T1000 (cell line): ENCODE measurements around the gene SLAMF7.
"Not testable (repeated sequence)": the region's sequence is repeated elsewhere in the genome, so short reads cannot be mapped to it uniquely, and the experiment has no call there.

Experiments used
- DNase-seq: peaks from one replicate; lab custom pipeline; 2025; ENCODE audit warnings: mixed read lengths; lab: John Stamatoyannopoulos, UW

Gene SLAMF7

DNA sequence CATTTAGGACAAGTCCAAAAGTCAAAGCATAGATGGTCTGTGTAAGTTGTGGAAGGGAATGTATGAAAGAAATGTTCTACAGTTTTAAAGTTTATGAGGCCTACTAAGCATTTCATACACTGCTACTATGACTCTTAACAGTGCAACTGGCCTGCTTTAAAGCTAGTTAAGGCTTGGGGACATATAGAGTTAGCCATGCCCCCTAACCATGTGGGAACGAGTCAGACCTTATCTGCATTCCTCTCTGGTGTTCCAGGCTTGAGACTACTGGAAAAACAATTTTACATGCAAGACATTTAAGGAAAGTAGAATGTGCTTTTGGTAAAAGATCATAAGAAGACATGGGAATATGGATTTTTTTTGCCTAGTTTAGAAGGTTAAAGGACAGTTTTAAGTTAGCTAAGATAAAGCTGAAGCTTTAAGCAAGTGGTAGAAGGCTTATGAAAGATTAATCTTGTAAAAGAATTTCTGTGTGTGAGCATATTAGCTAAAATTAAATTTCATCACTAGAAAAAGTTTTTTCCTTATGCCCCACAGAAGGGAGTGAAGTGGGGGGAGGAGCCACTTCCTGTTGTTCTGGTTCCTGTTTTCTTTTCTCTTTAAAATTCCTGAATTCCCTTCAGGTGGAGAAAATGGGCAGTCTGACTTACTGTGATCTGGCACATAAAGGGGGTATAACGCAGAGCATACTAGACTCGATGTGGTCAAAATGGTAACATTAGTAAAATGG lies 18.5 kb upstream of the SLAMF7 start:
- DNase-seq, result no peak

DNA sequence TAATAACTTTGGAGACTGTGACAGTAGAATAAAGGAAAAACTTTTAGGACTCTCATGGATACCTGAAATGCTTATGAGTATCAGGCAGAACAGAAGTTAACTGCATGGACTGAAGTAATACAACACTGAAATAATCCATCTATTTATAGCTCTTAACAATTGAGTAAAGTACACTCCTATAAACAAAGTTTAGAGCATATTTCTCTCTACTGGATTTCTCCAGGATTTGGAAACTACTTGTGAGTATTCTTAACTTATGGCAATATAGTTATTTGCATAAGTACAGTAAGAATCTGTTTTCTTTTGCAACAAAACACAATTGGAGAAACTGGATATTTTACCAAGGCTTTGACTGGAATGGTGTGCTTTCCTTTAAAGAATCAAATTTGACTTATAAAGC lies 17.6 kb upstream of the SLAMF7 start:
- DNase-seq, result no peak

DNA sequence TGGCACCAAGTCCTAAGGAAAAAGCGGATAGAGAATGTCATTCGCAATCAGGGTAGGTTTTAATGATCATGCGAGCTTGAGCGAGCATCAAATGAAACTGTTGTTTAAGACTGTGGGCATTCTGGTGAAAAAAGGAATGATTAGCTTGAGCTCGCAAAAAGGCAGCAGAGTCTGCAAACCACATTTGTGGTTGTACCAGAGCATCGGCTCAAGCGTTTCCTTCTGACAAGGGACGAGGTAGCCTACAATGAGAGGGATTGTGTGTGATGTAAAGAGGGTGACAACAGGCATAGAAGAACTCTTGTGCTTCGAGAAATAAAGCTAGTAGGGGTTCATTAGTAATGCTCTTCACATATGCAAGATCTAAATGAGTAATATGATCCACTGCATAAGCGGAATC lies 16.3 kb upstream of the SLAMF7 start:
- DNase-seq, result no peak

DNA sequence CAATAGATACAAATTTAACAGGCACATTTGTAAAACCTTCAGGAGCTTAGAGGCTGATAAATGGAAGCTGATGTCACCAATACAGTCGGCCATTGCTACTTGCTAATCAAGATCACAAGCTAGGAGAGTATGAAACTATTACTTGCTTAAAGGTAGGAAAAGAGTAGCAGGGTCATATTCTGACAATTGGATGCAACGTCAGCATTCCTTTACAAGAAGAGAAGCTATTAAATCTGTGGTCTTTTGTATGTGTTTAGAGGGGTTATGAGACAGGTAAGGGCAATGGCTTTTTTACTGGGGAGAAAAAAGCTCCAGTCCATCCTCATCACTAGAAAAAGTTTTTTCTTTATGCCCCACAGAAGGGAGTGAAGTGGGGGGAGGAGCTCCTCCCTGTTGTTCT lies 15.7 kb upstream of the SLAMF7 start:
- no peak for DNase-seq

DNA sequence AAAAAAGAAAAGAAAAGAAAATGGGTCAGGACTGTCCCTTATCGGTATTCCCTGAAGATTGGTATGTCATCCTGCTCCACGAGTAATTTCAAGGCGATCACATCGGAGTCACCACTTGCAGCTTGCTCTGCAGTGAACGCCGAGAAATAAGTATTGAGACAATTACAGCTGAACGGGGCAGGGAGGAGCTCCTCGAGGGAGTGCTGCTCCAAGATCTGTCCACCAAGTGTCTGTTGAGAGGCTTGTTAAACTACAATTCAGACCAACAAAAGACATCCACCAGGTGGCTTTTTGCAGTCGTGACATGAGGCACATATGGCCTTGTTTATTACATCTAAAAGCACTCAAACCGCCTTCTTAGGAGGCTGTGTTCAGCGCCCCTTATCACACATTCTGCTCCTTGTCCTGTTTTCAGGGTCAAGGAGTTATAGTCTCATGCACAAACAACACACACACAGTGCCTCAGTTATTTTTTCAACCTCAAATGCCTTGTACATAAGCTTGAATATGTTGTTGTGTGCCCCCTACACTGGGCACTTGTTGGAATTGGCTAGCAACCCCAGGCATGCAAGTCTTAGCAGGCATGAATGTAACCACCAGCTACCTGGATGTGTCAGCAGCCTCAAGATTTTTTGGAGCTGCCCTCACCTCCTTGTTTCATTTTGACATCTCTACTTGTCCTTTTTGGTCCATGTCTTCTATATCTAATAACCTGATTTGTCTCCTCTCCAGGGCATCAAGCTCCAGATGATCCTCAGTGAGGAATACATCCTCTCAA lies 14.4 kb upstream of the SLAMF7 start:
- DNase-seq, result no peak

DNA sequence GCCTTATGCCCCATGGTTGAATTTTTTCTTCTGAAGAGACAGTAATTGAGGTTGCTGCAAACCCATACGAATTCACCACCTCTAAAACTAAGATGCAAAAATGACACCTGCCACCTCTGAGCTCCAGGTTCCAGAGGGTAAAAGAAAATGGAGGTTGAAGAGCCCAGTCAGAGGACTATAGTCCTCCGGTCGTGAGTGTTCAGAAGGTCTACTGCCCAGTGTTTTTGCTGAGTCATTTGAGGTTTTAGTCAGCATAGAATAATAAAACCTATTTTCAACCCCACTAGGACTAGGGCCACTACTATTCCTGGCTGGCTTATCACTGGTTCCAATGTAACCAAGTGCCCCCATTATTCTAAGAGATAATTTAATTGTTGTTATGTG lies 12.9 kb upstream of the SLAMF7 start:
- no peak for DNase-seq

DNA sequence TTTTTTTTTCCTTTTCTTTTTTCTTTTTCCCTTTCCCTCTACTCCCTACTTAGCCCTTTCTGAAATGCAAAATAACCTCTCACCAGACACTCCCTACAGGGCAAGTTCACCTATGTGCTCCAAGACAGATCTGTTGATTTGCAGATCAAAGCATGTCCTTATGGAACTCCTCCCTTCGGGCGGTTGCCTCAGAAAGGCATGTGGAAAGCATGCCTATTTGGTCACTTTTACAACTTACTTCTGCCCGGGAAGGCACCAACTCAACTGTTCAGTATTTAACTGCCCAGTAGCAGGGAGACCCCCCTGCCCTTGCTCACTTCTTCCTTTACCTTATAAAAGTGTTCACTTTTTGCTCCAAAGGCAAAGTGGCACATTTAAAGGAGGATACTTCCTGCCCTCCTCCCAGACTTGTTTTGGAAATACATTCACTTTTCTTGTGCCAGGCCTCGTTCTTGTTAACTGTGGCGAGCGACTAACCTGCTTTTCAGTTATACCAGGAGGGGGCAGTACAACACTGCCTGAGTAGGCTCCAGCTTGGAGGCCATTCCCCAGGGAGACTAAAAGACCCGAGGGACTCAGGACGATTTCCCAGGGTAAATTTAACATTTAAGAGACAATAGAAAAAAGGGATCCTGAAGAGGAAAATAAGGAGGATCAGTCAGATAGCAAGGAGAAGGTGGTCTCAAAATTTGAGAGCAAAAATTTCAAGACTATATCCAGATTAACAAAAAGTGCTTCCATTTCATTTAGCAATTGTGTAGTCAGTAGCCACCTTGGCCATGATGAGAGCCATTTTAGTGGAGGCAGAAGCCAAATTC lies 12.3 kb upstream of the SLAMF7 start:
- DNase-seq, result no peak

DNA sequence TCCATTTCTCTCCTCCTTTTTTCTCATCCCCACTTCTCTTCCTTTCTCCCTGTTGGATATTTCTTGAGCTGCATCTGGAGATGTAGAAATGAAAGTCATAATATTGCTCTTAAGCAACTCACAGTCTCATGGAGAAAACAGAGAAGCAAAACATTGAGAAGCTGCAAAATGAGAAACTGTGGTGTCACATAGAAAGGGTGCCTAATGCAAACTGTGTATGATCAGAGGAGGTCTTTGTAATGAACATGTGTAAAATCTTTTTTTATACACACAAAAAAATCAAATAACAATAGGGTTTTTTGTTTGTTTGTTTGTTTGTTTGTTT lies 11.8 kb upstream of the SLAMF7 start:
- DNase-seq, result no peak

DNA sequence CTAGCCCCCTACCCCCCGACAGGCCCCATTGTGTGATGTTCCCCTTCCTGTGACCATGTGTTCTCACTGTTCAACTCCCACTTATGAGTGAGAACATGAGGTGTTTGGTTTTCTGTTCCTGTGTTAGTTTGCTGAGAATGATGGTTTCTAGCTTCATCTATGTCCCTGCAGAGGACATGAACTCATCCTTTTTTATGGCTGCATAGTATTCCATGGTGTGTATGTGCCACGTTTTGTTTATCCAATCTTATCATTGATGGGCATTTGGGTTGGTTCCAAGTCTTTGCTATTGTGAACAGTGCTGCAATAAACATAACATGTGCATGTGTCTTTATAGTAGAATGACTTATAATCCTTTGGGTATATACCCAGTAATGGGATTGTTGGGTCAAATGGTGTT lies 7.5 kb upstream of the SLAMF7 start:
- DNase-seq, result not testable (repeated sequence)

DNA sequence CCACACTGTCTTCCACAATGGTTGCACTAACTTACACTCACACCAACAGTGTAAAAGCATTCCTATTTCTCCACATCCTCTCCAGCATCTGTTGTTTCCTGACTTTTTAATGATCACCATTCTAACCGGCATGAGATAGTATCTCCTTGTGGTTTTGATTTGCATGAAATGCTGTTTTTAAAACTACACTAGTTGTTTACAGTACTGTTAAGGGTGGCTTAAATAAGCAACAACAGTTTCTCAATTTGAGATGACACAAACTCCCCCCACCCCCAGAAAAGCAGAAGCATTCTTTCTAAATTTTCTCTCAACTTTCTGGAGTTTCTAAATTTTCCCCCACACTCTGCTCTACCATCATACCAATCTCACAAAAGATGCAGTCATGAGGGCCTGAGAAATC lies 7.1 kb upstream of the SLAMF7 start:
- no peak for DNase-seq

DNA sequence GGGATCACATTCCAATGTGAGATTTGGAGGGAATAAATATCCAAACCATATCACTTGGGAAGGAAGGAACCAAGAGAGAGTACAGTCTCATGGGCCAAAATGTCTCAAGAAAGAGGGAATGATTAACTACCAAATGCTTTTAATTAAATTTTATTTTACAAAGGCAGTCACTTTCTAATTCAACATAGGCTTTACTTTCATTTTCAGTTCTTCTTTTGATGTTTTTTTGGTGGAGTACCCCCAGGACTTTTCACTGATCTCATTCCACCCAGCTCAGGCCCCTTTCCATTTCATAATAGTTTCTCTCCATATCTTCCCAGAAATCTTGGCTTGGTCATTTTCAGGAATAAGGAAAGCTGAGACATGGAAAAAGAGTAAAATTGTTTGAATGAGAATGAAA lies 5.1 kb upstream of the SLAMF7 start:
- no peak for DNase-seq

DNA sequence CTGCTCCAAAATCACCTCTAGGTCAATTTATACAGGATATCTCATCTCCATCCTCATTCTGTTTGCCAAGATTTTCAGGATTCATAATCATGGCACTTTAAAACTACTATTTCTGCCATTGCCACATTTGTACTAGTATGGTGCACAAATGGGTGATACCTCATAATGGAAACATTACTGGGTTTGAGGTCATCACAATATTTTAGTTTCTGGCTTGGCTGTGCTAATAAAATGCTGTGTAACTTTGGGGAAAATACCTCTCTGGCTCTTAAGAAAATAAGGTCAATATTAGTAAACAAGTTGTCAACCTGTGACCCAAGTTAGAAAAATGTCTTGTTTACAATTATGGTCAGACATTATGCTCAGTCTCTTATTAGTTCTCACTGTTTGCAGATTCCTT lies 4.7 kb upstream of the SLAMF7 start:
- no peak for DNase-seq

DNA sequence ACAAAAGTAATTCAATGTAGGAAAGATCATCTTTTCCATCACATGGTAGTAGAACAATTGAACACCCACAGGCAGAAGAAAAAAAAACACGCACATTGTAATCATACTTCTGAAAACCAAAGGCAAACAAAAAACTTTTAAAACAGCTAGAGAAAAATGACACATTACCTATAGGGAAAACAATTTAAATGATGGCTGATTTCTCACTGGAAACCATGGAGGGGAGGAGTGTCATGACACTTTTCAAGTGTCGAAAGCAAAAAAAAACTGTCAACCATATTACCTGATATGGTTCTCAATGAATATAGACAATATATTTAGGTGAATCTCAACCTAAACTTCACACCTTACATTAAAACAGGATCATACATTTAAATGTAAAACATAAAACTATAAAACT lies 776 bp upstream of the SLAMF7 start:
- no peak for DNase-seq

DNA sequence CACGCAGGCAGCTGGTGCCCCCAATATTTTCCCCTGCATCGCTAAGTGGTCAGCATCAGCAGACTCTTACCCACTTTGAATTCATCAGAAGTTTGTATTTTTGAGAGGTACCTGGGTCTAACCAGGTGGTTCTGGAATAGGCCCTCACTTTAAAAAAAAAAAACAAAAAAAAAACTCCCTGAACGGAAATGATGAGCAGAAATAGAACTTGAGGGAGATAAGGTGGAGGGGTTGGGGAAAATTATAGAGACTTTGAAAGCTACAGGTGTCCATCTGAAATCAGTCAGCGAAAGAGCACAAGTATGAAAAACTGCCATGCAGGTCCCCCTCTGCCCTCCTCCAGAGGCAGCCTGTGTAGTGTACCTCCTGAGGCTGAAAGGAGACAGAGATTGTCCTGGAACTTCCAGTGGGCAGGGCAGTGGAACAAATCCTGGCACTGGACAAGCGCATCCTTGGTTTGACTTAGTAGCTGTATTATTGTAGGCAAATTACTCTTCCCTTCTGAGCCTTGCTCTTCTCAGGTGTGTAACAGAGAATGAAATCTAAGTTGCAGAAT lies 1.2 kb downstream of the SLAMF7 start:
- no peak for DNase-seq

DNA sequence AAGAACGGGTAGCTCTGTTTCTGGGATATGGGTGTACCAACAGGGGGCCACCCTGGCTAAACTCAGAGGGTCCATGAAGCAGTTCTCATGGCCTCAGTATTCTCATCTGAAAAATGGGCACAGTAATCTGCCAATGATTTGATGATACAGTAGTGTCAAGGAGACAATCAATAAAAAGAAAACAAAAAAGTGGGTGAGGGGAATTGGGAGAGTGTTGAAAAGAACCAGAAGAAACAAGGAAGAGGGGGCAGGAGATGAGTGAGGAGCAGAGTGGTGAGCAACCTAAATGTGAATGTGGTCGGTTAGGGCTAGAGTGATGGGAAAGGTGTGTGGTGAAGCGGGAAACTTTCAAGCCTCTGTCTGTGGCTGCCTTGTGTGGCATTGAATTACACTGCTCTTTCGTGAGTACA lies 2.0 kb downstream of the SLAMF7 start:
- no peak for DNase-seq

DNA sequence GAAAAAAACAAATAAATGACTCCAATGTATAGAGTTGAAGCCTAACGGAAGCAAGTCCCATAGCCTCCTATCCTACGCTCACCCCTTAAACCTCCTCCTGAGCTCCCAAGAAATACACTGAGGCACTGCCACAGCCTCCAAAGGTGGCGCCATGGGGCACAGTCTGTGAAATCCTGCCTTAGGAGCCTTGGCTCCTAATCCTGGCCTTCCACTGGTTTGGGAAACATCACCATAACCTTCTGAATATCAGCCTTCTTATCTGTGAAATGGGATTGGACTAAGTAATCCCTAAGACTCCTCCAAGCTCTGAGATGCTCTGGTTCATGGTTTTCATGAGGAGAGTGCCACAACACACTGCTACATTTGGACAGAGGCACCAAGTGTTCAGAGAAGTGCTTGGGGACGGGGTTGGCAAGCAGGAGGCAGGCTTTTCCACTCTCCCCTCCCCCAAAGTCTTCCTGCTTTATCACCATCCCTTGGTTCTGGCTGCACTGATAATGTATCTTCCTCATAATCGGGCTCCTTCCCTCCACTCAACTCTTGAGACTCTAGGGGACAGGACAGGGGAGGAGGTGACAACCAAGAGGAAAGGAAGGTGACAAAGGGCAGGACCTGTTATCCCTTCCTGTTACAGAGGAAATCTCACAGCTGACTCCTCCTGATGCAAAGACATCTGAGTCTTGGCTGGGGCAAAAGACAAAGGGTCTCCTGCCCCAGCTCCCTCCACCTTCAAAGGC lies 2.7 kb downstream of the SLAMF7 start:
- DNase-seq, result no peak

DNA sequence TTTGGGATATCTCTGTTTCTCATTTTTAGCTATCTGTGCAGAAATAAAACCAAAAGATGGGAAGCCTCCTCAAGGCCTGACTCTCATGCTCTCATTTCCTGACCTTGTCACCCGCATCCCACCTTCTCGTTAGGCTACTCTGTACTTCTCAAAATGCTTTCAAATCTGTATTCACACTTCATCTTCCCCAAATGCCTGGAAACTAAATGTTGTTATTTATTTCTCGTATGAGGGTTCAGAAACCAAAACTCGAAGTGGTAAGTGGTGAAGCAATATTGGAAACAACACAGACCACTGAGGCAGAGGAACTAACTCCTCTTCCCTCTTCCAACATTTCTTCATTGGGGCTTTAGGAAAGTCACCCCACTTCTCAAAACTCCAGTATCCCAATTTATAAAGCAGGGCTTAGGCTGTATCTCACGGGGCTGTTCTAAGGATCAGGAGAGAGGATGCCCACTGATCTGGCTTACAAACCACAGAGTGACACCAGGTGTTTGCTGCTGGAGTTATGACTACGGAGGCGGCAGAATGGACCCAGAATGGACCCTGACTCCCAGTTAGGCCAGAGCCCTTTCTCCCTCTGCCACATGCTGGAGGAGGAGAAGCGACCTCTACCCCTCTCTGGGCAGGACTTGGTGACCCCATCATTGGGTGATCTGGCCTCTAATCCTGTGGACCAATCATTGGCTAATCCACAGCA lies 3.5 kb downstream of the SLAMF7 start:
- no peak for DNase-seq

DNA sequence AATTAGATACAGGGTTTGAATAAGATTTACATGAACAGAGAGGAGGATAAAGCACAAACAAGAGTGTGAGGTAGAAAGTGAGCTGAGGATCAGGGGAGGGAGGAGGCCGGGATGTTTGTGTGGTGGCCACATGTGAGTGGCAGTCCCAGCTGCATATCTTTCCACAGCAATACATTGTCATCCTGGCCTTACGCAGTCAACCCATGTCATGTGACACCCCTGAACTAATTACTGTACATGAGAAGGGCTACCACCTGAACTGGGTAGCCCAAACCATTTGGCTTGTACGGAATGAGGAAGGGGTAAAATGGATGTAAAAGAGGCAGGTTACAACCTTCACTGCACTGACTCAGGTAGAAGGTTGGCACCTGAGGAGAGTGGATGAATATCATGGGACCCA lies 4.2 kb downstream of the SLAMF7 start:
- DNase-seq, result no peak

DNA sequence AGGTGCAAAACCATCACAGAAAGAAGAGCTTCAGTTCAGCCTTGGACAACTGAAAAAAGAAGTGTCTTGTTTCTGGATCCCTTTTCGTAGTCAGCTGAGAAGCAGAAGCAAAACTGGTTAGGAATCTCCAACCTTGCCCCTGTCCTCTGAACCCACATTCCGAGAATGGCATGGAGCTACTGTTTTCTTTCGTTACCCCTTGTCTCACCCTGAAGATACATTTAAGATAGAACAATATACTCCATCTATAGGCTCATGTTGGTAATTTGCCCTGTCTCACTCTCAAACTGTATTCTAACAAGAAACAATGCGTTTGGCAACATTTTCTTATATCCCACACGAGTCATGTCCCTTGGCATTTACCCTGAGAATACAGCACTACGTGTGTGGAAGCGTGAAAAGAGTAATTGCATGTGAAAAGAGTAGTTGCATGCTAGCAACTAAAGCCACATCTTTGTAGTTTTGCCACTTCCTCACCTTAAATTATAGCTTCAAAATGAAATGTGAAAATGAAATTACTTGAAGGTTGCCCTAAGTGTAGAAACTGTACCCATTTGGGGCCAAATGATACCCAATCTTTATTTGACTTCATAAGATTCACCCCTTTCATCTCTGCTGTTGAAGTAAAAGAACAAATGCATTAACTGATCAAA lies 5.3 kb downstream of the SLAMF7 start:
- DNase-seq, result no peak

DNA sequence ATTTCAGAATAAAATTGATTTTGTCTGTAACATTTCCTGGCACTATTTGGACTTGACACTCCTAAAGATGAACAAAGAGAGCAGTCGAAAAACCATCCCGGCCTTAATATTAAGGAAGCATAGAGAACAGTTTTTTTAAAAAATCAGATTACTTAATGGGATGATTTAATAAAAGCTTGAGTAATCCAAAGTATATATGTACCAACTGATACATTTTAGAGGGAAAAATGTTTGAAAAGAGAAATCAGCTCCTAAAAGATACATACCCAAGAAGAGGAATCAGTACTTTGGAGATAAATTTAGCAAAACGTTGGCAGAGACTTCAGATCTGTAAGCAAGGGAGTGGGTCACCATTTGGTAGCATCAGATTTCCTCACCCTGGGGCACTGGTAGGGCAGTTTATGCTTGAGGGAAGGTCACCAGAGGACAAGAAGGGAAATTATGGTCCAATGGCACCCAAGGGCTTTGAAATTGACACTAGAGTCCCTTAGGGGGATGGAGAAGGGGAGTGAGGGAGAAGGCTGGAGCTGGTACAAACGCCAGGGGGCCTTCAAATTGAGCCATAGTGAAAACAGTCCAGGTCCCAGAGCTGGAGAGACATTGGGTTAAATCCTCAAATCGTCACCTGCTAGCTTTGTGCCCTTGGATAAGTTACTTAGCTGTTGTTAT lies 5.9 kb downstream of the SLAMF7 start:
- DNase-seq, result no peak
